Activated naive CD8-positive, alpha-beta T cell (primary cell): ENCODE results near the gene TPP2.
A peak's percentile ranks its signal among the peaks of the same experiment; 100 is the strongest.

Experiments used
- H3K27ac Mint-ChIP-seq: one replicate; pipeline ENCODE4 v1.8.0; 2021; ENCODE audit warnings: mixed read lengths
- H3K27me3 Mint-ChIP-seq: one replicate; pipeline ENCODE4 v1.8.0; 2021; ENCODE audit warnings: mixed read lengths
- H3K36me3 Mint-ChIP-seq: one replicate; pipeline ENCODE4 v1.8.0; 2021; ENCODE audit warnings: mixed read lengths
- H3K4me1 Mint-ChIP-seq: one replicate; pipeline ENCODE4 v1.8.0; 2021; ENCODE audit warnings: low read depth, mixed read lengths
- H3K4me3 Mint-ChIP-seq: one replicate; pipeline ENCODE4 v1.8.0; 2021; ENCODE audit warnings: mild to moderate bottlenecking, mixed read lengths
- H3K9me3 Mint-ChIP-seq: one replicate; pipeline ENCODE4 v1.8.0; 2021; ENCODE audit warnings: low read depth, mixed read lengths

Gene TPP2

DNA sequence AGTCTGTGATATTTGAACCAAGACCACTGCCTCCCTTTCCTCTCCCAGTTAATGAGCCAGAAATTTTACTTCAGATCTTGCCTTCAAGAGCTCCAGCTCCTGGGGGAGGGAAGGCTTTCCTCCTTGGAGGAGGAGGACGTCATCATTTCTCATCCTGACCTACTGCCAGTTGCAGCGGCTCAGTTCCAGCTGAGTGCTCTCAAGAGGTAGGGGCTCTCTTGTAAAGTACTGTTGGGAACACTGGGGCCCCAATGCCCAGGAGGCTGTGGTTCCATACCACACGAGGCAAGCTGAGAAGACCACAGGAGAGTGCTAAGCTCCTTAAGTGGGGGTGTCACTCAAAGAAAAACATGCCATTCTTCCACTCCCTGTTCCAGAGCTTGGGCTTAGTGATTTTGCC, 61.9 kb downstream of the TPP2 start:
- Mint-ChIP-seq H3K27me3 (no peaks in the 10 kb centered on the region), H3K4me3 (no peak overlapping the region), H3K9me3 (no peaks in the 10 kb centered on the region), H3K27ac (no peak overlapping the region), H3K4me1 (no peaks in the 10 kb centered on the region), H3K36me3 (peaks cover 28% of the 10 kb centered on the region)

- Mint-ChIP-seq H3K27me3 (no peaks in the 10 kb centered on the region), H3K27ac (peak overlapping the region; percentile 13), H3K9me3 (no peaks in the 10 kb centered on the region), H3K36me3 (peaks cover 31% of the 10 kb centered on the region), H3K4me1 (no peaks in the 10 kb centered on the region), H3K4me3 (no peak overlapping the region)
Observed at GRCh38 chr13:102659168-102659713, 62.5 kb downstream of the TPP2 start.

- Mint-ChIP-seq H3K4me1 (no peaks in the 10 kb centered on the region), H3K27ac (no peak overlapping the region), H3K4me3 (no peak overlapping the region), H3K9me3 (peaks cover 4% of the 10 kb centered on the region), H3K36me3 (peaks cover 50% of the 10 kb centered on the region), H3K27me3 (no peaks in the 10 kb centered on the region)
Observed at GRCh38 chr13:102667023-102667422, 70.2 kb downstream of the TPP2 start.

- peaks cover 48% of the 10 kb centered on the region for H3K36me3 Mint-ChIP-seq
- H3K27ac Mint-ChIP-seq, result no peak overlapping the region
- H3K9me3 Mint-ChIP-seq, result peaks cover 4% of the 10 kb centered on the region
Observed at GRCh38 chr13:102667911-102668310, 71.1 kb downstream of the TPP2 start.

GRCh38 chr13:102670130-102670529, 73.3 kb downstream of the TPP2 start:
- Mint-ChIP-seq H3K36me3 (peaks cover 41% of the 10 kb centered on the region), H3K9me3 (peaks cover 4% of the 10 kb centered on the region), H3K4me3 (no peak overlapping the region), H3K27me3 (no peaks in the 10 kb centered on the region), H3K27ac (no peak overlapping the region), H3K4me1 (no peaks in the 10 kb centered on the region)

More at GRCh38 chr13:102667911-102668310, 71.1 kb downstream of the TPP2 start:
- Mint-ChIP-seq H3K27me3 (no peaks in the 10 kb centered on the region), H3K4me3 (no peak overlapping the region), H3K4me1 (no peaks in the 10 kb centered on the region)

- H3K27me3 Mint-ChIP-seq, result no peaks in the 10 kb centered on the region
- H3K4me1 Mint-ChIP-seq, result no peaks in the 10 kb centered on the region
- H3K9me3 Mint-ChIP-seq, result no peaks in the 10 kb centered on the region
- no peak overlapping the region for H3K4me3 Mint-ChIP-seq
- H3K36me3 Mint-ChIP-seq, result peaks cover 10% of the 10 kb centered on the region
- no peak overlapping the region for H3K27ac Mint-ChIP-seq
Observed at GRCh38 chr13:102675115-102675514, 78.3 kb downstream of the TPP2 start.

DNA sequence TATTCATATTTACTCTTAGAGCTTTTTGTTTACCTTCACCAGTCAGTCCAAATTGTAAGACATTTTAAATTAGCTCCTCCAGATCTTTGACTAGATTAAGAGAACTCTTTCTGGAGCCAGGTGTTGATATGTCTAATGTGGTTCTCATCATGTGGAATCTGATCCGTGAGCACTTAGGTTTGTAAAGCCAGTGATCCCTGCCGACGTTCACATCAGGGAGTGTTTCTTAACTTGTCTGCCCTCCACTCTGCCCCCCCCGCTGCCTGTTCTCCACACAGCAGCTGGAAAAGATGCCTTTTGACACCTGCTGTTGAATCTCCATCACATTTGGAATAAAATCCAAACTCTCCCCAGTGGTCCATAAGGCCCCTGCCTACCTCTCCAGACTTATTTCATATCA, 80.3 kb downstream of the TPP2 start:
- Mint-ChIP-seq H3K9me3 (no peaks in the 10 kb centered on the region), H3K4me1 (peaks cover 14% of the 10 kb centered on the region), H3K27me3 (no peaks in the 10 kb centered on the region), H3K36me3 (no peaks in the 10 kb centered on the region), H3K27ac (no peak overlapping the region), H3K4me3 (no peak overlapping the region)

DNA sequence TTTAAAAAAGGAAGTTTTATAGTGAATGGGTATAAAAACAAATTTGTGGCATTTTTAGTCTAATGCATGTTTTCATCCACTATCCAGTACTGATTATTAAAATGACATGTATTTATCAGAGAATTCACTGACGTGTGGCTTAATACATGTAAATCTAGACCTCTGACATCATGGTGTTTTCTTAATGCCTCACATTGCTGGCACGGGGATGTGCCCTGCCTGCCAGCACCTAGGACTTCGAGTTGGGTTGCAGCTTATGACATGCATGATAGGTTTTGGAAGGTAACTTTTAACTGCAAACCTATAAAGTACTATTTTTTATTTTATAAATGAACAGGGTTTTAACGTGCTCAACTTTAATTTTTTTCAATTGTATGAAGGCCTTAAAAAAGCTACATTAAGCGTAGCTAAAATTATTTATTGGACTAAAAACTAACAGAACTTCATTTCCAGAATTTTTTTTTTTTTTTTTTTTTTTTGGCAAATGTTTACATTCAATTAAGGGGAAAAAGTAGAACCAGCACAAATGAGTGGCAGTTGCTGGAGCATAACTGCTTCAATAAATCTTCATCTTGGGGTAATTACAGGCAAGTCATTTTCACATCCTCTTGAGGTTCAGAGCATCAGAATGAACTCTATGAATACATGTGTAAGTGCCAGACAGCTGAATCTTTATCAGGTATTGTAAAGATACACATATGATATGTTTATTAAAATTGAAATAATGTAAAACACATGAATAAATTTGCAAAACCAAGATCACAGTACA, 81.7 kb downstream of the TPP2 start:
- no peaks in the 10 kb centered on the region for H3K9me3 Mint-ChIP-seq
- H3K4me1 Mint-ChIP-seq, result peaks cover 26% of the 10 kb centered on the region
- no peak overlapping the region for H3K4me3 Mint-ChIP-seq
- no peaks in the 10 kb centered on the region for H3K27me3 Mint-ChIP-seq
- no peak overlapping the region for H3K27ac Mint-ChIP-seq
- no peaks in the 10 kb centered on the region for H3K36me3 Mint-ChIP-seq

DNA sequence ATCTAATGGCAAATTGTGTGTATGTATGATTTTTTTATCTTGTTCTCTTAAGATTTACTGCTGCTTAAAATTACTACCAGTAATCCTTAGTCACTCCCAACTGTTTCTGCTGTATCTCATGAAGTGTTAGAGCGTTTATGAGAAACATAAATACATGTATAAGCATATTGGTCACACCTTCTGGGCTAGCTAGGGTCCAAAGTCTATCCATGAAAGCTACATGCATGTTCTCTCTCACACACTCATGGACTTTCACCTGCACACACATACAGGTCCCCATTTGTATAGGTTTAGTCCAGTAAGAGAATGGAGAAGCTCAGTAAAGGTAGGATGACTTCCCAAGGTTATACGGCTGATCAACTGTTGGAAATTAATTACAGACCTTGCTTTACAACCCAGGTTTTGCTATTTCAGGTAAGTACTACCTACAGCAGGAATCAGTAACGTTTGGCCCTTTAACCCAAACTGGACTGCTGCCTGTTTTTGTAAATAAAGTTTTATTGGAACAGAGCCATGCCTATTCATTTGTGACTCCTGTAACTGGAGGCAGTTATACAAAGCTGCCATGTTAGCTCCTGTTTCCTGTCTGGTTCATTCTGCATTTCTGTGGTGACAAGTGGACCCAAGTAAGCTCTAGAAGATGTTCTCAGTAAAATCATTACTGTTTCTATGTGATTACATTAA, 82.8 kb downstream of the TPP2 start:
- Mint-ChIP-seq H3K9me3 (no peaks in the 10 kb centered on the region), H3K36me3 (no peaks in the 10 kb centered on the region), H3K4me1 (peaks cover 26% of the 10 kb centered on the region), H3K27me3 (no peaks in the 10 kb centered on the region), H3K27ac (peak overlapping the region; percentile 41), H3K4me3 (no peak overlapping the region)

DNA sequence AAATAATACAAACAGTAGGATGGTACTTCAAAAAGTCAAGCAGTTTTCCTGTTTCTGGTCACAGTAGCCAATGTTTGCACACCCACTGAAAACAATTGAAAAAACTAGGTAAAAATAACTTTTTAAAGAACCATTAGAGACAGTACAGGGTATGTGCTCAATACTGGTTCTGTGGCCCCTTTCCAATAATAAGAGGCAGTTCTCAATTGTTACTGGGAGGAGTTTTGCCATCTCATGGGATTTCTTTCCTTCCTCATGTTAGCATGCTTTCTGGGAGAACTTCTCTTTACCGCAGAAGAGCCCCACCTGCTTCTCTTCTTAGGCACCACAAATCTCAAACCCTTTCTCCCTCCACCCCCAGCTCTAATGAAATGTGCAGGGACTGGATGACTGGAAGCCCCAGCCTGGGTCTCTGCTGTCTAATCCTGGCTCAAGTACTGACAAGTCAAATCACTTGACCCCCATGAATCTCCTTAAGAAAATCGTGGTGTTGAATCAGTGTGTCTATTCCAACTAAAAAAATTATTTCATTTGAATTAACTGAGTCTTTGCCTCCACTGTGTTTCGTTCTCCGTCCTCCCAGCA, 83.4 kb downstream of the TPP2 start:
- no peaks in the 10 kb centered on the region for H3K27me3 Mint-ChIP-seq

GRCh38 chr13:102680842-102681740, 84.3 kb downstream of the TPP2 start:
- Mint-ChIP-seq H3K4me3 (no peak overlapping the region), H3K36me3 (no peaks in the 10 kb centered on the region), H3K27ac (peak overlapping the region; percentile 89), H3K9me3 (no peaks in the 10 kb centered on the region), H3K27me3 (no peaks in the 10 kb centered on the region), H3K4me1 (peaks cover 30% of the 10 kb centered on the region)

More for the DNA sequence above, 83.4 kb downstream of the TPP2 start:
- Mint-ChIP-seq H3K36me3 (no peaks in the 10 kb centered on the region), H3K27ac (peak overlapping the region; percentile 89), H3K4me3 (no peak overlapping the region), H3K9me3 (no peaks in the 10 kb centered on the region), H3K4me1 (peaks cover 27% of the 10 kb centered on the region)

DNA sequence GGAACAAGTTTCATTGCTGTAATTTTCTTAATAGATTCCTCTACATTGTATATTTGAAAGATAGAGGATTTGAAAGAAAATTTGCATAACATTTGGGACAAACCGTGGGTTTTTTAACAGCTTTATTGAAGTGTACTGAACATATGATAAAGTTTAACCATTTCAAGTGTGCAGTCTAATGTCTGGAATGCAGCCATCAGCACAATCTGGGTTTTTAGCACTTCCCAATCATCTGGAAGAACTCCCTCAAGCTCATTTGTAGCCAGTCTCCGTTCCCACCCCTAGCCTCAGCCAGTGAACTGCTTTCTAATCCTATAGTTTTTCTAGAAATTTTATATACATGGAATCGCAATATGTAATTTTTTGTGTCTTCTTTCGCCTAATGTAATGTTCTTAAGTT, 85.4 kb downstream of the TPP2 start:
- H3K9me3 Mint-ChIP-seq, result no peaks in the 10 kb centered on the region
- H3K27ac Mint-ChIP-seq, result peak overlapping the region; percentile 46

GRCh38 chr13:102682727-102683126, 85.9 kb downstream of the TPP2 start:
- no peaks in the 10 kb centered on the region for H3K27me3 Mint-ChIP-seq
- H3K9me3 Mint-ChIP-seq, result no peaks in the 10 kb centered on the region
- peak overlapping the region; percentile 46 for H3K27ac Mint-ChIP-seq
- peaks cover 44% of the 10 kb centered on the region for H3K4me1 Mint-ChIP-seq
- H3K36me3 Mint-ChIP-seq, result no peaks in the 10 kb centered on the region
- H3K4me3 Mint-ChIP-seq, result no peak overlapping the region

More for the DNA sequence above, 85.4 kb downstream of the TPP2 start:
- no peak overlapping the region for H3K4me3 Mint-ChIP-seq
- H3K27me3 Mint-ChIP-seq, result no peaks in the 10 kb centered on the region
- no peaks in the 10 kb centered on the region for H3K36me3 Mint-ChIP-seq
- peaks cover 41% of the 10 kb centered on the region for H3K4me1 Mint-ChIP-seq

DNA sequence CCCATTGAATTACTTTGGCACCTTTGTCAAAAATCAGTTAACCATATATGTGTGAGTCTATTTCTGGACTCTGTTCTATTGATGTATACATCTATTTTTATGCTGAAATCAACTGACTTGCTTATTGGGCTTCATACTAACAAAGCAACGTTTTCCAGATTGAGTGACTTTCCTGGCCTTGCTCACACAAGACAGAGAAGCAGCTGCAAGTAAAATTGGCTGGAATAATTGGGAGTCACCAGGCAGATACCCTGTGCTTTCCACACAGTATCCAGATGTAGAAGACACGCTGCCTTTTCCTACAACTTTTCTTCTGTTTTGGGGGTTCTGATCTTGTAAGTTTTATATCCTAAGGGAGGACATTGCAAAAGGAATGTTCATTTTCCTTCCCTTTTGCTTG, 86.9 kb downstream of the TPP2 start:
- no peaks in the 10 kb centered on the region for H3K27me3 Mint-ChIP-seq
- no peaks in the 10 kb centered on the region for H3K9me3 Mint-ChIP-seq
- H3K4me3 Mint-ChIP-seq, result no peak overlapping the region
- H3K27ac Mint-ChIP-seq, result no peak overlapping the region
- peaks cover 53% of the 10 kb centered on the region for H3K4me1 Mint-ChIP-seq
- no peaks in the 10 kb centered on the region for H3K36me3 Mint-ChIP-seq
